GM18861 (cell line): ENCODE measurements around the gene CLSTN2.

ENCODE experiments used
- ATAC-seq: cut with Tn5 transposase; IDR thresholded peaks from one replicate; pipeline ENCODE4 v1.9.1; 2021; ENCODE audit not compliant: unreplicated experiment

The CLSTN2 gene

GRCh38 chr3:140268610-140269009 lies 333.6 kb downstream of the CLSTN2 start:
- no peak for ATAC-seq

GRCh38 chr3:140270329-140270728 lies 335.3 kb downstream of the CLSTN2 start:
- ATAC-seq, result no peak

GRCh38 chr3:140273542-140274195 lies 338.7 kb downstream of the CLSTN2 start:
- no peak for ATAC-seq

- no peak for ATAC-seq
Observed at GRCh38 chr3:140274429-140274828, 339.4 kb downstream of the CLSTN2 start.

GRCh38 chr3:140276703-140277102 lies 341.7 kb downstream of the CLSTN2 start:
- ATAC-seq, result no peak

- ATAC-seq, result no peak
Observed at GRCh38 chr3:140277886-140278285, 342.9 kb downstream of the CLSTN2 start.

GRCh38 chr3:140284372-140284771 lies 349.4 kb downstream of the CLSTN2 start:
- no peak for ATAC-seq

- ATAC-seq, result no peak
Observed at GRCh38 chr3:140285380-140285779, 350.4 kb downstream of the CLSTN2 start.

GRCh38 chr3:140288595-140288994 lies 353.6 kb downstream of the CLSTN2 start:
- no peak for ATAC-seq

GRCh38 chr3:140290105-140290504 lies 355.1 kb downstream of the CLSTN2 start:
- ATAC-seq, result no peak

GRCh38 chr3:140292170-140292569 lies 357.2 kb downstream of the CLSTN2 start:
- no peak for ATAC-seq

- ATAC-seq, result no peak
Observed at GRCh38 chr3:140292684-140293083, 357.7 kb downstream of the CLSTN2 start.

- ATAC-seq, result no peak
Observed at GRCh38 chr3:140294058-140294457, 359.1 kb downstream of the CLSTN2 start.

GRCh38 chr3:140296796-140297352 lies 361.9 kb downstream of the CLSTN2 start:
- ATAC-seq, result no peak

GRCh38 chr3:140298043-140298442 lies 363.1 kb downstream of the CLSTN2 start:
- ATAC-seq, result no peak

- no peak for ATAC-seq
Observed at GRCh38 chr3:140298569-140299070, 363.6 kb downstream of the CLSTN2 start.

GRCh38 chr3:140303875-140304274 lies 368.9 kb downstream of the CLSTN2 start:
- no peak for ATAC-seq

- no peak for ATAC-seq
Observed at GRCh38 chr3:140308535-140308934, 373.6 kb downstream of the CLSTN2 start.

- ATAC-seq, result no peak
Observed at GRCh38 chr3:140311428-140311827, 376.4 kb downstream of the CLSTN2 start.

GRCh38 chr3:140315955-140316354 lies 381.0 kb downstream of the CLSTN2 start:
- no peak for ATAC-seq

- no peak for ATAC-seq
Observed at GRCh38 chr3:140316466-140316865, 381.5 kb downstream of the CLSTN2 start.

GRCh38 chr3:140316868-140317400 lies 381.9 kb downstream of the CLSTN2 start:
- no peak for ATAC-seq
